NOMO-1 treated with DMSO at 0.1 percent for 48 hours (cell line): Measurements from ENCODE around the gene IQGAP1.

Source experiments
- DNase-seq: peaks from one replicate; lab custom pipeline; 2025; ENCODE audit not compliant: unreplicated experiment; lab: John Stamatoyannopoulos, UW

The IQGAP1 gene

DNA sequence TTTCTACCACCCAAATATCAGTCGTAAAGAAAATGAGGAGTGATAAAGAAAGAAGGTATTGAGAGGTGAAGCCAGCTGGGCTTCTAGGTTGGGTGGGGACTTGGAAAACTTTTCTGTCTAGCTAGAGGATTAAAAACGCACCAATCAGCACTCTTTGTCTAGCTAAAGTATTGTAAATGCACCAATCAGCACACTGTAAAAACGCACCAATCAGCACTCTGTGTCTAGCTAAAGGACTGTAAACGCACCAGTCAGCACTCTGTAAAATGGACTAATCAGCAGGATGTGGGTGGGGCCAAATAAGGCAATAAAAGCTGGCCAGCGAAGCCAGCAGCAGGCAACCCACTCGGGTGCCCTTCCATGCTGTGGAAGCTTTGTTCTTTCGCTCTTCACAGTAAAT lies 13.0 kb upstream of the IQGAP1 start:
- DNase-seq, result no peak

- DNase-seq, result no peak
Observed at GRCh38 chr15:90376789-90377188, 11.3 kb upstream of the IQGAP1 start.

DNA sequence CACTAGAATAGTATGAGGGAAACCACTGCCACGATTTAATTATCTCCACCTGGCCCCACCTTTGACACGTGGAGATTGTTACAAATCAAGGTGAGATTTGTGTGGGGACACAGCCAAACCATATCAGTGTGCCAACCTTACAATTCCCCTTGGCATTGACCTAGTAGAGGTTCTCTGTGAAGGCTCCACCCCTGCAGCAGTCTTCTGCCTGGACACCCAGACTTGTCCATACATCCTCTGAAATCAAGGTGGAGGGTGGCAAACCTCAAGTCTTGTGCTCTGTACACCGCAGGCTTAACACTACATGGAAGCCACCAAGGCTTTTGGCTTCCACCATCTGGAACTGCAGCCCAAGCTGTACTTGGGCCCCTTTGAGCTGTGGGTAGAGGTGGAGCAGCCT lies 8.8 kb upstream of the IQGAP1 start:
- DNase-seq, result no peak

- DNase-seq, result no peak
Observed at GRCh38 chr15:90381515-90381914, 6.5 kb upstream of the IQGAP1 start.

- no peak for DNase-seq
Observed at GRCh38 chr15:90382320-90382719, 5.7 kb upstream of the IQGAP1 start.

GRCh38 chr15:90386221-90386620 lies 1.8 kb upstream of the IQGAP1 start:
- no peak for DNase-seq

- peak; percentile 73 for DNase-seq
Observed at GRCh38 chr15:90388462-90389380, 679 bp downstream of the IQGAP1 start.

- no peak for DNase-seq
Observed at GRCh38 chr15:90389513-90389912, 1.5 kb downstream of the IQGAP1 start.

- peak; percentile 6 for DNase-seq
Observed at GRCh38 chr15:90393040-90393439, 5.0 kb downstream of the IQGAP1 start.

GRCh38 chr15:90394074-90394473 lies 6.0 kb downstream of the IQGAP1 start:
- no peak for DNase-seq

GRCh38 chr15:90394748-90395442 lies 6.9 kb downstream of the IQGAP1 start:
- no peak for DNase-seq

GRCh38 chr15:90396321-90396720 lies 8.3 kb downstream of the IQGAP1 start:
- DNase-seq, result no peak

DNA sequence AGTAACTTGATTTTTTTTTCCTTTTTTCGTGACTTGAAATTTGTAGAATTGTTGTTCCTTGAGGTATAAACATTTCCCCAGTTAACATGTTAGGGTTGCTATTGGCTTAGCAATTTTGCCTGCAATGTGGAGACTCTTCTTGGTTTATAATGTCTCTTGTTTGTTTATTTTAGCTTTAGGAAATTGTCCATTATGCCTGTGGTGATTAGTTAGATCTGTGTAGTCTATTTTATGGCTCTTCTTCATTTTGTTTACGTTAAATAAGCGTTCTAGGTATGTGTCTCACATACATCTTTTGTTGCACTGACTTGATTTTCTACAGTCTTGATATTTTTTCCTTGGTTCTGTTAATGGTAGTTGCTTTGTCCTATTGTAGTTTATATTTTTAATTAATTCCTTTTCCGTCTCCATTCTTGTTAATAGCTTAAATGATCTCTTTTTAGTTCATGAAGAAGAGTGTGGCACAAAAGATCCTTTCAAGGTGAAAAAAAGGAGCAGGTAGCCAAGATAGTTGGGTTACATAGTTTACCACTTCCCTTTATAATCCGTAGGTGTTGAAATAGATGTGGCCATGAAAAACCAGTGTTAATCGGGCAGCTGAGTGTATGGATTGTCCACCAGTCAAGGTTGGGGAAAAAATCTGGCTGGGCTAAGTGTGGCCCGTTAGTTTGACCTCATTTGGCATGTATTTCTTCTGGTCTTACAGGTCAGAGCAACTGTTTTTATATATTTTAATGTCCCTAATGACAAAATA lies 12.1 kb downstream of the IQGAP1 start:
- DNase-seq, result peak; percentile 62

- DNase-seq, result peak; percentile 99
Observed at GRCh38 chr15:90400759-90401314, 12.8 kb downstream of the IQGAP1 start.

GRCh38 chr15:90401495-90401894 lies 13.5 kb downstream of the IQGAP1 start:
- no peak for DNase-seq

- DNase-seq, result peak; percentile 72
Observed at GRCh38 chr15:90402223-90402622, 14.2 kb downstream of the IQGAP1 start.

GRCh38 chr15:90402767-90403166 lies 14.7 kb downstream of the IQGAP1 start:
- no peak for DNase-seq

GRCh38 chr15:90405055-90405607 lies 17.1 kb downstream of the IQGAP1 start:
- DNase-seq, result no peak

DNA sequence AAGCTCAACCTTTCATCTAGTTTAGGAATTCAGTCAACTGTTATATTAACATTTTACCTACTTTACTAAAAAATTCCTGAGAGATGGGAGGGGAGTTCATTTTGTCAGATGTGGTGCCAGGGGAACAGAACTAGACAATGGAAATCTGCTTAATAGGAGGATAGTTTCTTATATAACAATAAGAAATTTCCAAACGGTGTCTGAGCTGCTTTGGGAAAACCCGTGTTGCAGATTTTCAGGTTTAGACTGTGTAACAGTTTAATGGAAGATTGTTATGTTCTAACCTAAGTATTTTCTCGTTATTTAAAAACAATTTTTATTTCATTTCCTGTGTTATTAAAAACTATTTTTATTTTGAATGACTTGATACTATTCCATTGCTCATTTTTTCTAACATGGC lies 19.3 kb downstream of the IQGAP1 start:
- DNase-seq, result no peak

- DNase-seq, result peak; percentile 27
Observed at GRCh38 chr15:90407871-90408317, 19.9 kb downstream of the IQGAP1 start.

DNA sequence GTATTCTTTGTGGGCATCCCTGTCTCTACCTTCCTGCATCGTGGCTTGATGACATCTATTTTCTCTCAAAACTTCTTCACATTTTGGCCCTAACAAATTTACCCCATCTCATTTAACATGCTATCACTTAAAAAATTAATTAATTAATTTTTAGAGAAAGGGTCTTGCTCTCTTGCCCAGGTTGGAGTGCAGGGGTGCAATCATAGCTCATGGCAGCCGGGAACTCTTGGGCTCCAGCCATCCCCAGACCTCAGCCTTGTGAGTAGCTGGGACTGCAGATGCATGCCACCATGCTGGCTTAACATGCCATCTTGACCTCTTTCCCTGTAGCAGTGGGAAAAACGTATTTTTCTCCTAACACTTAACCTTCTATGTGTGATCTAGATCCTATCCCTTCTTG lies 20.6 kb downstream of the IQGAP1 start:
- no peak for DNase-seq
